ENCODE results near the gene OSBPL7.

OSBPL7 gene

DNA sequence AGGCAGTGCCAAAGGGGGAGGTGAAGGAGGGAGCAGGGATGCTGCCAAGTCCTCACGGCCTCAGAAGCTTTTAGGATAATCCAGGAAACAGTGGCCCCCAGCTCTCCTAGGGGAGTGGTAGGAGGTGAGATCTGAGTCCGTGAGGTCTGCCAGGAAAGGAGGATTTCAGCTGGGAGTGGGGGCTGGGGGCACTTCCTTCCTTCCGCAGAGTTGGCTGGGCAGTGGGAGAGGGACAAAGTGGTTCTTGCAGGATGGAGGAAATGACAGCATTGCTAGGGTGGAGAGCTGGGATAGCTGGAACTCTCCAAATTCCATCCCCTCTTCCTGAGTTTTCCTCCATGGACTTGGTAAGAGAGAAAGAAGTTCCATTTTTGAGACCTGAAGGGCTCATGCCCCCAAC, 34.1 kb upstream of the OSBPL7 start:
- H3K4me3 ChIP-seq (ENCODE audit: low read length), result no peak overlapping the region
- TF ChIP-seq ZNF274 (IDR thresholded peaks at IDR 0.05; ENCODE audit: low read depth, low read length), result no peak

GRCh38 chr17:47853616-47854015, 32.0 kb upstream of the OSBPL7 start:
- TF ChIP-seq ZNF274 (IDR thresholded peaks at IDR 0.05; ENCODE audit: low read depth, low read length), result no peak
- H3K4me3 ChIP-seq (ENCODE audit: low read length), result no peak overlapping the region

DNA sequence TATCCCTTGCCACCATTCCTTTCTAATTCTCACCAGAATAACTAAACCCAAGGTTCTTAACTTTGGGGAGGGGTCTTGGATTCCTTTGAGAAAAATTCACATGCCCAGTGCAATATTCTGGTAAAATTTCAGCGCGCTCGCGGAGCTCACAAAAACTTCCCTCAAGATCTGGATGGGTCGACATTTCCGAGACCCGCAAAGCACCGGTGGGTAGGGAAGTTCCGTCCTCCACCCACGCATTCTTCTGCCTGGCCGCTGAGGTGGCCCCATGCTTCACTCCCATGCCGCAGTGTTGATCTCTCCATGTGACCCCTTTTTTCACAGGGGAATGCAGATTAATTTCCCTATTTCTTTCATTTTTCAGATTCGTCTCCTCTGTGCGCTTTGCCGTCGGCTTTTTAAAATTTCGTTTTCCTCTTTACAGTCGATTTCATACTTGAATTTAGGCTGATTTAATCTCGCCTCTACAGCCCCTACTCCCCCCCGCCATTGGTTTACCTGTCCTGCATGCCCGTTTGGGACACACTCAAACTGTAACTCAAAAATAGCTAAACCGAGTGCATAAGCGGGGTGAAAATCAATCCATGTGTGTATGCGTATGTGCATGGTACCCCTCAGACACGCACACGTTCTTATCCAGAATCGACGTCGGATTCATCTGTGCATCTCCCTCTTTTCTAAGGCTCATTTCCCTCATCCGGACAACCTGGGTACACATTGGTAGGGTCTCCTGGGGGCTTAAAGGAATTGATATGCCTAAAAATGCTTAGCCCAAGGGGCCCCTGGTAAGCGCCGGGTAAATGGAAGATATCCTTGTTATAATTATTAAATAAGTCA, 30.7 kb upstream of the OSBPL7 start:
- TF ChIP-seq ZNF274 (IDR thresholded peaks at IDR 0.05; ENCODE audit: low read depth, low read length), result no peak
- H3K4me3 ChIP-seq (ENCODE audit: low read length), result no peak overlapping the region

DNA sequence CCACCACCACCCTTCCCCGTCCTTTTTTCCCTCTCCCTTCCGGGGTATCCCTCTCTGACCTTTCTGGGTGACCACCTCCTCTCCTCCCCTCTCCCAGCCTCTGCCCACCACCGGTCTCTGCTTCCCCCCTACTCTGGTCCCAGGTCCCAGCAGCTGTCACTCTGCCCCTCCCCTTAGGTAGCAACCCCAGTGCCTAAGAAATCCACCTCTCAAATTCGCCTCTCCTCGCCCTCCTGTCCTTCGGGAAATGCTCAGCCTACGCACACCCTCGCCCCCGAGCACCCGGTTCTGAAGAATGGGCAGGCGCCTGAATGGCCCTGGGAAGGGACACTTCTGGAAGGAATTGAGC, 30.1 kb upstream of the OSBPL7 start:
- TF ChIP-seq ZNF274 (IDR thresholded peaks at IDR 0.05; ENCODE audit: low read depth, low read length), result no peak
- no peak overlapping the region for H3K4me3 ChIP-seq (ENCODE audit: low read length)

DNA sequence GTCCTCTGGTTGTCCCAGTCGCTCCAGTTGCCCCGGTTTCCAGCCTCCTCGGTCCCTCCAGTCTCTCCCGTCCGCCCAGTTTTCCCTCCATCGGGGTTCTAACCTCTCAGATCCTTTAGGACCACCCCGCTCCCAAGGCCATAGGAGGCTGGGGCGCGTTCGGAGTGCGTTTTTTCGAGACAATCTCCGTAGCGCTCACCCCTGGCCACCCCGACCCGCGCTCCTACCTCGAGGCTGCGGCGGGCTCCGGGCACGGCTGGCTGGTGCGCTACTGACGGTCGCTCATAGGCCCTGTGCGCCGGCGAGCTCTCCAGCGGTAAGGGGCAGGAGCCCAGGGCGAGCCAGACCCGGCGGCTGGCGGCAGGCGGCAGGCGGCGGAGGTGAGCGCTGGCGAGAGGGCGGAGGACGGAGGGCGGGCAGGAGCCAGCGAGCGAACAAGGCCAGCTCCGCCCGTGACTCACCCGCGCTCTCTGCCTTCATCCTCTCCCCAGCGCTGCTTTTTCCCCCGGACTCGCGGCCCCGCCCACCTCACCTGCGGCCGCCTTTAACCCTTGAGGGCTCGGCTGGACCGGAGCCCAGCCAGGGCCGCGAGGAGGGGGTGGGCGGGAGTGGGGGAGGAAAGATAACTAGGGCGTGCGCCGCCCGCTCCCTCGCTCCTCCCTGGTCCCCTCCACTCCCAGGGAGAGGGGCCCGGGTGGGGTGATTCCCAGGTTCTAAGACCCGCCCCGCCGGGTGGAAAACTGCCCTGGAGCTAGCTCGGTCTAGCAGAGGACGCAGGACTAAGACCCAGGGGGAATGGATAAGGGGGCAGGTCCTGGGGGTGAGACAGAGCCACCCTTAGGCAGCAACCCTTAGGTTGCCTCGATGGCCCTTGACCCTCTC, 29.3 kb upstream of the OSBPL7 start, which contains the start of gene SP6:
SP6 (minus strand) TSS at position 472 of the 882 bp plus-strand sequence. CDS start 2,734 bp downstream, outside the sequence.
- no peak for TF ChIP-seq ZNF274 (IDR thresholded peaks at IDR 0.05; ENCODE audit: low read depth, low read length)
- H3K4me3 ChIP-seq (ENCODE audit: low read length), result no peak within 1 kb of the TSS

DNA sequence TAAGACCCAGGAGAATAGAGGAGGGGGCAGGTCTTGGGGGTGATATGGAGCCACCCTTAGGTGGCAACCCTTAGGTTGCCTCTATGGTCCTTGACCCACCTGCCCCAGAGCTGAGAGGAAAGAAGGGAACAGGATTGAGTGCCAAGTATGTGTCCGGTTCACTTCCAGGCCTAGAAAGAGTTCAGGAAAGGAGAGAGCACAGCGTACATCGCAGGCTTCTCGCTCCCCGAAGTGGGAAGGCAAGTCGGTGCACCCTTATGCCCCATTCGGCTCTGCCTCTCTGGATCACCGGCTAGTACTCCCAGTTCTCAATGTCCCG, 28.7 kb upstream of the OSBPL7 start:
- TF ChIP-seq ZNF274 (IDR thresholded peaks at IDR 0.05; ENCODE audit: low read depth, low read length), result no peak
- H3K4me3 ChIP-seq (ENCODE audit: low read length), result no peak overlapping the region

DNA sequence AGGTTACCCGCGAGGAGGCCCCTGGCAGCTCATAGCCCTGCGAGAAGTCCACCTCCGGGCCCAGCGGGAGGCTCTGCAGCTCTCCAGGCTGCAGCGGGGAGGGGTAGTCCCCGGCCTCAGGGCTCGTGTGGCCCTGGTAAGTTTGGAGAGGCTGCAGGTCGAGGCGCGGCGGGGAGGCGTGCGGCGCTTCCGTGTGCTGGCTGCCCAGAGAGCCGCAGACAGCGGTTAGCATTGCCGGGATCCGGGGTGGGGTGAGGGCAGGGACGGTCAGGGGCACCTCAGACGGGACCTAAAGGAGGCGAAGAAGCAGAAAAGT, 26.6 kb upstream of the OSBPL7 start:
- H3K4me3 ChIP-seq (ENCODE audit: low read length), result no peak overlapping the region
- TF ChIP-seq ZNF274 (IDR thresholded peaks at IDR 0.05; ENCODE audit: low read depth, low read length), result no peak

GRCh38 chr17:47847341-47848197, 26.0 kb upstream of the OSBPL7 start:
- H3K4me3 ChIP-seq (ENCODE audit: low read length), result no peak overlapping the region
- TF ChIP-seq ZNF274 (IDR thresholded peaks at IDR 0.05; ENCODE audit: low read depth, low read length), result no peak

GRCh38 chr17:47846716-47847340, 25.2 kb upstream of the OSBPL7 start:
- TF ChIP-seq ZNF274 (IDR thresholded peaks at IDR 0.05; ENCODE audit: low read depth, low read length), result no peak
- H3K4me3 ChIP-seq (ENCODE audit: low read length), result no peak overlapping the region

DNA sequence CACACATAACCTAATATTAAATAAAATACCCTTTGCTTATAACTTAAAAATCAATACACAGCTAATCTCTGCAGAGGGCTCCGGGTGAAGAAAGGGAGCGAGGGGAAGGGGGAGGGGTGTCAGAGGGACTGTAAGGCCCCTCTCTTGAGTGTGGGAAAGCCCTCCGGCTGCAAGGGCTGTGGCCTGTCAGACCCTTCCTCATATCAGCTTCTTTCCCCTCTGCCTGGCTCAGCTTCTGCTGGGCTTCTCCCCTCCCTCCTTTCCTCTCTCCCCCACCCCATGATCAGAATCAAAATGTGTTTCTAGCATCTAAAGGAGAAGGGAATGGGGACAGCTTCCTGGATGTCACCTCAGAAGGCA, 24.1 kb upstream of the OSBPL7 start:
- TF ChIP-seq ZNF274 (IDR thresholded peaks at IDR 0.05; ENCODE audit: low read depth, low read length), result no peak
- no peak overlapping the region for H3K4me3 ChIP-seq (ENCODE audit: low read length)

DNA sequence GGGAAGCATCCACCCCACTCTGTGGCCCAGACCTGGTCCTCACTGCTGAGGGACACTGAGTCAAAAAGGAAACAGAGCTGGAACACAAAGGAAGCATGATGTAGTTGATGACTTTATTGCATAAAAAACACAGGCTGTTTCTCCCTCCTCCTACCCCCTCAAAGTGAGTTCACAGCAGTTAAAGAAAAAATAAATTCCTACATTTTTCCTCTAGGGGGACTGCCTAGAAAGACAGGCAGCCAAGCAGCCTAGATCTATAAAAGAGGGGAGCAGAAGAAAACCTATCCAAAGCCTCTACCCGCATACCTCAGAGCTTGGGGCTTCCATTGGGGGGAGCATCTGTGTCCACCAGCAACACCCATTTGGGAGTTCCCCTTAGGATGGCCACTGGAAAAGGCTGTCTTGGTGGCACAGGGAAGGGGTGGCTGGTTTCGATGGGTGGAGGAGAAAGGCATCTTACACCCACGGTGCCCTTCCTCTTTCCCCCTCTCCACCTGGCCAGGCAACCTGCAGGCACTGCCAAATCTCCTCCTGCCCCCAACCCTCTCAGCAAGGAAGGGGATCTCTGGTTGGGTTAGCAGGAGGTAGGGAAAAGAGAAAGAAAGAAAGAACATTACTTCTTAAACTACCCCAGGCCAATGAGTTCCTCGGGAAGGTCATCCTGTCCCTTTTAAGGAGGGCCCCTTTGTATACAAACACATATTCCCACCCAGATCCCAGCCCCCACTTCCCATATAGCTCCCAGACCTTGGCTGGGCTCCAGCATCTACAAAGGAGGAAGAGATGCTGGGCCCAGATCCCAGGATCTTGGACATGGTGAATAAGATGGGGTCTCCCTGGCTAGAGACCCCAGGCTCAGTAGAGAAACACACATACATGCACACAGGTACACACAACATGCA, 23.5 kb upstream of the OSBPL7 start:
- no peak for TF ChIP-seq ZNF274 (IDR thresholded peaks at IDR 0.05; ENCODE audit: low read depth, low read length)

GRCh38 chr17:47844227-47844626, 22.6 kb upstream of the OSBPL7 start:
- no peak for TF ChIP-seq ZNF274 (IDR thresholded peaks at IDR 0.05; ENCODE audit: low read depth, low read length)

More for the DNA sequence above, 23.5 kb upstream of the OSBPL7 start:
- H3K4me3 ChIP-seq (ENCODE audit: low read length), result no peak overlapping the region

DNA sequence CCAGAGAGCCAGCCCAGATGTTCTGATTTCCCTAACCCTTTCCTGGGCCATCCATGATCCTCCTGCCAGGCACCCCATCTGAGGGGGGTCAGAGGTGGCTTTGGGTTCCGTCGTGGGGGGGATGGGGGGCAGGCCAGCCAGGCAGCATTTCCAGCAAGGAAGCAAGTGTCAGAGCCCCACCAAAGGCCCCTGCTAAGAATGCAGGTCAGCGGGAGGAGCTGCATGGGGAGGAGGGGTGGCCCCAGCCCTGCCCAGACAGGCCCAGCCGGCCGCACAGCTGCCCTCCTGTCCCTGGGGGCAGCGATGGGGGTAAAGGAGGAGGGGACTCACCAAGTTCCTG, 21.8 kb upstream of the OSBPL7 start:
- no peak for TF ChIP-seq ZNF274 (IDR thresholded peaks at IDR 0.05; ENCODE audit: low read depth, low read length)
- H3K4me3 ChIP-seq (ENCODE audit: low read length), result no peak overlapping the region

More at GRCh38 chr17:47844227-47844626, 22.6 kb upstream of the OSBPL7 start:
- H3K4me3 ChIP-seq (ENCODE audit: low read length), result no peak overlapping the region
